ENCODE data around the gene TIMM13.

Gene TIMM13

GRCh38 chr19:2380567-2380966 is 46.8 kb downstream of the TIMM13 start:
- no peak overlapping the region for H3K4me3 ChIP-seq (ENCODE audit: low read depth, low read length)
- no peaks in the 10 kb centered on the region for H3K27me3 ChIP-seq (ENCODE audit: control insufficient read depth, insufficient read depth, low read length)
- H3K9me3 ChIP-seq (ENCODE audit: control insufficient read depth, insufficient read depth, low read length), result no peaks in the 10 kb centered on the region
- no peak overlapping the region for H3K9ac ChIP-seq (ENCODE audit: low read depth, low read length)
- no peaks in the 10 kb centered on the region for H3K36me3 ChIP-seq (ENCODE audit: control insufficient read depth, insufficient read depth, low read length)
- no peaks in the 10 kb centered on the region for H3K4me1 ChIP-seq (ENCODE audit: control insufficient read depth, insufficient read depth, low read length)

DNA sequence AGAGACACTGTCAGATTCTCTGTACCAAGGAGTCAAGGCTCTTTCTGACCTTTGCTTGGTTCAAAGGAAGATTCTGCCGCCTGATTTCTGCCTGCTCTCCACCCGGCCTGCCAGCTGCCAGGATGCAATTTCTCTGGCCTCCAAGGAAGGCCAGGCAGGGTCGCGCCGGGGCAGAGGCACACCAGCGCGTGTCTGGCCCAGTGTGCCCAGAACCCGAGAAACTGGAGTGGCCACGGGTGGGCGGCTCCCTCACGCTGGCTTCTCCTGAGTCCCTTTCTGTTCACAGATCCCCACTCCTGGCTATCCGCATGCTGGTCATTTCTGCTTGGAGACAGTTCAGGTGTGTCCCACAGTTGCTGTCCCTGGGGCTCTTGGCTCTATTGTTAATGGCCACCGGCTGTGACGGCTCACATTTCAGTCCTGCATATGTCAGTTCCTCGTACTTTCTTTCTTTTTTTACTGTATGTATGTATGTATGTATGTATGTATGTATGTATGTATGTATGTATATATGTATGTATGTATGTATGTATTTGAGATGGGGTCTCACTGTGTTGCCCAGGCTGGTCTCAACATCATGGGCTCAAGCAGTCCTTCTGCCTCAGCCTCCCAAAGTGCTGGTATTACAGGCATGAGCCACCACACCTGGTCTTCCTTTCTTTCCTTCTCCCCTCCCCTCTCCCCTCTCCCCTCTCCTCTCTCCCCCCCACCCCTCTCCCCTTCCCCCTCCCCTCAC is 50.4 kb downstream of the TIMM13 start:
- Histone ChIP-seq H3K36me3 (ENCODE audit: control insufficient read depth, insufficient read depth, low read length) (no peaks in the 10 kb centered on the region), H3K4me1 (ENCODE audit: control insufficient read depth, insufficient read depth, low read length) (no peaks in the 10 kb centered on the region), H3K4me3 (ENCODE audit: low read depth, low read length) (no peak overlapping the region), H3K9ac (ENCODE audit: low read depth, low read length) (no peak overlapping the region), H3K27me3 (ENCODE audit: control insufficient read depth, insufficient read depth, low read length) (no peaks in the 10 kb centered on the region), H3K9me3 (ENCODE audit: control insufficient read depth, insufficient read depth, low read length) (no peaks in the 10 kb centered on the region)
